ENCODE results near the gene CTNNBL1. TPM values are rescaled to one million over a fixed set of nuclear protein-coding genes. Genes with fewer than 3 reads are reported as not detected.

CTNNBL1 gene
- total and polyA plus RNA-seq, 7 donors, result 26.7 to 44.0 (median 37.9) TPM

GRCh38 chr20:37907677-37908401, 214.0 kb downstream of the CTNNBL1 start:
- H3K9me3 ChIP-seq, result no peaks in the 10 kb centered on the region
- no peak overlapping the region for H3K27ac ChIP-seq
- no peaks in the 10 kb centered on the region for H3K4me1 ChIP-seq
- DNase-seq (no peak), ATAC-seq (no peak)
- no peak overlapping the region for H3K4me3 ChIP-seq
- H3K27me3 ChIP-seq (ENCODE audit: insufficient read depth in 3 of 3, low read length in 2 of 3), result peaks cover 0 to 73% (median 27%) of the 10 kb centered on the region in 3 donors
- no peaks in the 10 kb centered on the region for H3K36me3 ChIP-seq (ENCODE audit: insufficient read depth in 1 of 2, low read depth in 1 of 2)
- 10 to 15% (median 10%) methylated on average over 17 of the region's 17 CpGs for WGBS, 3 donors
- intact Hi-C loops (cut with DNase I), result loop anchor here in 1 of 2 donors (10.0 kb wide), 2 partner anchors 317 to 343 kb away; no protein-coding TSS in a partner anchor
- no peak for TF ChIP-seq CTCF (IDR thresholded peaks at IDR 0.05)

GRCh38 chr20:37911261-37911660, 217.4 kb downstream of the CTNNBL1 start:
- WGBS, 3 donors, result 15 to 22% (median 16%) methylated on average over 9 of the region's 9 CpGs
- DNase-seq (no peak), ATAC-seq (no peak)
- TF ChIP-seq CTCF (IDR thresholded peaks at IDR 0.05), result no peak
- no peak overlapping the region for H3K4me3 ChIP-seq
- peaks cover 0 to 73% (median 29%) of the 10 kb centered on the region in 3 donors for H3K27me3 ChIP-seq (ENCODE audit: insufficient read depth in 3 of 3, low read length in 2 of 3)
- no peaks in the 10 kb centered on the region for H3K4me1 ChIP-seq
- H3K27ac ChIP-seq, result no peak overlapping the region
- no peaks in the 10 kb centered on the region for H3K9me3 ChIP-seq
- no peaks in the 10 kb centered on the region for H3K36me3 ChIP-seq (ENCODE audit: insufficient read depth in 1 of 2, low read depth in 1 of 2)
- intact Hi-C loops (cut with DNase I), result no loop called here

DNA sequence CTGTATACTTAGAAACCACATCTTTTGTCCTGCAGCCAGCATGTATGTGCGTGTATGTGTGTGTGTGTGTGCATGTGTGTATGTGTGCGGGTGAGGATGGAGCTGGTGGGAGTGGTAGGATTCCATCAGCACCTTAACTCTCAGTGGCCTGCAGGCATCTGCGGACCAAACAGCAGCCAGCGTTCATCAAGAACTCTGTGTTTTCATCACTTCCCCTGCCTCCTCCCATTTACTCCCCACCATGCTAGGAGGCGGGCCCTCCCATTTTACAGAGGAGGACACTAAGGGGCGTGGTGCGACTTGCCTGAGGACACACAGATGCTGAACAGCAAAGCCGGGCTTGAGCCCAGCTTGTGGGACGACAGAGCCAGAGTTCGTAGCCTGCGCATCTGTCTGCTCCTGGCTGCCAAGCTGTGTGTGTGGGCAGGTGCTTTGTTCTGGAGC, 218.0 kb downstream of the CTNNBL1 start:
- Histone ChIP-seq H3K27ac (no peak overlapping the region), H3K36me3 (ENCODE audit: insufficient read depth in 1 of 2, low read depth in 1 of 2) (no peaks in the 10 kb centered on the region), H3K4me1 (no peaks in the 10 kb centered on the region), H3K9me3 (no peaks in the 10 kb centered on the region), H3K4me3 (no peak overlapping the region), H3K27me3 (ENCODE audit: insufficient read depth in 3 of 3, low read length in 2 of 3) (peaks cover 0 to 73% (median 27%) of the 10 kb centered on the region in 3 donors)
- ATAC-seq (peak in 2 of 4 donors; percentile 11 to 23), DNase-seq (peak; percentile 51 to 70)
- intact Hi-C loops (cut with DNase I), result no loop called here
- WGBS, 3 donors, result 5 to 10% (median 7%) methylated on average over 11 of the region's 11 CpGs
- TF ChIP-seq CTCF (IDR thresholded peaks at IDR 0.05), result no peak

GRCh38 chr20:37912874-37913273, 219.0 kb downstream of the CTNNBL1 start:
- 67 to 79% (median 68%) methylated on average over 6 of the region's 6 CpGs for WGBS, 3 donors
- no peak for ATAC-seq
- H3K4me3 ChIP-seq, result no peak overlapping the region
- peaks cover 0 to 83% (median 30%) of the 10 kb centered on the region in 3 donors for H3K27me3 ChIP-seq (ENCODE audit: insufficient read depth in 3 of 3, low read length in 2 of 3)
- no peaks in the 10 kb centered on the region for H3K36me3 ChIP-seq (ENCODE audit: insufficient read depth in 1 of 2, low read depth in 1 of 2)
- no peak for DNase-seq
- no peak for TF ChIP-seq CTCF (IDR thresholded peaks at IDR 0.05)
- no peaks in the 10 kb centered on the region for H3K4me1 ChIP-seq
- H3K27ac ChIP-seq, result no peak overlapping the region
- intact Hi-C loops (cut with DNase I), result no loop called here
- no peaks in the 10 kb centered on the region for H3K9me3 ChIP-seq
